DND-41 (cell line): Measurements from ENCODE around the gene MED8.

ENCODE experiments used
- ATAC-seq: fragments of 200-7000 bp; cut with Tn5 transposase; 3 replicates; pipeline ENCODE4 v1.9.1; 2021; ENCODE audit warnings: low read depth; ENCODE audit not compliant: insufficient read depth
- DNase-seq: peaks from one replicate; pipeline ENCODE4 v3.0.0-alpha.2; 2020
- H2AFZ ChIP-seq: 2 replicates; pipeline ENCODE4 v1.6.0; 2012; ENCODE audit warnings: low read depth, low read length
- H3K27ac ChIP-seq: 2 replicates; pipeline ENCODE4 v1.5.1; 2012; ENCODE audit warnings: low read length, inconsistent platforms
- H3K27me3 ChIP-seq: fragments of 200-600 bp; sonication (generic); 2 replicates; pipeline ENCODE4 v1.6.0; 2012; ENCODE audit warnings: low read length, mild to moderate bottlenecking, inconsistent platforms; ENCODE audit not compliant: insufficient read depth, poor library complexity
- H3K36me3 ChIP-seq: 2 replicates; pipeline ENCODE4 v1.5.1; 2012; ENCODE audit warnings: low read length, inconsistent platforms; ENCODE audit not compliant: insufficient read depth
- H3K4me1 ChIP-seq: 2 replicates; pipeline ENCODE4 v1.5.1; 2012; ENCODE audit warnings: mild to moderate bottlenecking, low read length; ENCODE audit not compliant: insufficient read depth
- H3K4me2 ChIP-seq: 2 replicates; pipeline ENCODE4 v1.6.0; 2012; ENCODE audit warnings: mild to moderate bottlenecking, moderate library complexity, low read length, inconsistent platforms; ENCODE audit not compliant: insufficient read depth
- H3K4me3 ChIP-seq, 2 experiments: fragments of 200-600 bp in 1 of 2; shearing (Covaris generic) in 1 of 2; 2 replicates each; pipeline ENCODE4 v1.5.1; 2012 to 2016; ENCODE audit warnings: inconsistent platforms in 2 of 2, low read length in 2 of 2, mild to moderate bottlenecking in 2 of 2, low read depth in 1 of 2, moderate library complexity in 1 of 2
- H3K79me2 ChIP-seq: 2 replicates; pipeline ENCODE4 v1.6.0; 2012; ENCODE audit warnings: low read length, inconsistent platforms; ENCODE audit not compliant: insufficient read depth
- H3K9ac ChIP-seq: 2 replicates; pipeline ENCODE4 v1.6.0; 2012; ENCODE audit warnings: low read depth, mild to moderate bottlenecking, inconsistent platforms, low read length, moderate library complexity
- H3K9me3 ChIP-seq: 2 replicates; pipeline ENCODE4 v1.5.1; 2012; ENCODE audit warnings: low read length, moderate library complexity, mild to moderate bottlenecking, inconsistent platforms; ENCODE audit not compliant: insufficient read depth, severe bottlenecking
- H4K20me1 ChIP-seq: 2 replicates; pipeline ENCODE4 v1.6.0; 2012; ENCODE audit warnings: low read length; ENCODE audit not compliant: insufficient read depth
- EZH2 ChIP-seq: IDR thresholded peaks from 3 replicates; pipeline ENCODE4 v1.6.1; 2012; ENCODE audit warnings: borderline replicate concordance, low read depth, mild to moderate bottlenecking, moderate library complexity, low read length, inconsistent platforms; ENCODE audit not compliant: severe bottlenecking
- TF ChIP-seq, protein P1 (sequence below): IDR thresholded peaks from 2 replicates; pipeline ENCODE4 v1.5.1; 2012; ENCODE audit warnings: borderline replicate concordance, low read length, moderate library complexity, mild to moderate bottlenecking; ENCODE audit not compliant: poor library complexity, severe bottlenecking; ENCODE audit errors: extremely low read depth

MED8 gene

GRCh38 chr1:43363283-43363934, 26.2 kb downstream of the MED8 start:
- no peak overlapping the region for H3K4me2 ChIP-seq

GRCh38 chr1:43360616-43361015, 29.0 kb downstream of the MED8 start:
- no peaks in the 10 kb centered on the region for H3K9me3 ChIP-seq
- peak overlapping the region; percentile 86; the same call in 1 of the 2 replicates for H3K9ac ChIP-seq
- H4K20me1 ChIP-seq = peaks cover 20% of the 10 kb centered on the region
- peaks cover 40% of the 10 kb centered on the region for H3K4me1 ChIP-seq
- peaks cover 44% of the 10 kb centered on the region for H3K79me2 ChIP-seq
- peak overlapping the region; percentile 97; the same call in 1 of the 2 replicates for H3K27ac ChIP-seq
- ATAC-seq (no peak), DNase-seq (no peak)
- H3K4me2 ChIP-seq = peak overlapping the region; percentile 89
- no peak overlapping the region for H2AFZ ChIP-seq
- no peak for TF ChIP-seq EZH2
- TF ChIP-seq, protein P1, sequence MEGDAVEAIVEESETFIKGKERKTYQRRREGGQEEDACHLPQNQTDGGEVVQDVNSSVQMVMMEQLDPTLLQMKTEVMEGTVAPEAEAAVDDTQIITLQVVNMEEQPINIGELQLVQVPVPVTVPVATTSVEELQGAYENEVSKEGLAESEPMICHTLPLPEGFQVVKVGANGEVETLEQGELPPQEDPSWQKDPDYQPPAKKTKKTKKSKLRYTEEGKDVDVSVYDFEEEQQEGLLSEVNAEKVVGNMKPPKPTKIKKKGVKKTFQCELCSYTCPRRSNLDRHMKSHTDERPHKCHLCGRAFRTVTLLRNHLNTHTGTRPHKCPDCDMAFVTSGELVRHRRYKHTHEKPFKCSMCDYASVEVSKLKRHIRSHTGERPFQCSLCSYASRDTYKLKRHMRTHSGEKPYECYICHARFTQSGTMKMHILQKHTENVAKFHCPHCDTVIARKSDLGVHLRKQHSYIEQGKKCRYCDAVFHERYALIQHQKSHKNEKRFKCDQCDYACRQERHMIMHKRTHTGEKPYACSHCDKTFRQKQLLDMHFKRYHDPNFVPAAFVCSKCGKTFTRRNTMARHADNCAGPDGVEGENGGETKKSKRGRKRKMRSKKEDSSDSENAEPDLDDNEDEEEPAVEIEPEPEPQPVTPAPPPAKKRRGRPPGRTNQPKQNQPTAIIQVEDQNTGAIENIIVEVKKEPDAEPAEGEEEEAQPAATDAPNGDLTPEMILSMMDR = no peak
- H3K4me3 ChIP-seq = peak overlapping the region in 1 of 2 experiments; percentile 85; a peak in 3 of 4 replicates
- H3K27me3 ChIP-seq = no peaks in the 10 kb centered on the region
- H3K36me3 ChIP-seq = peaks cover 67% of the 10 kb centered on the region

More at GRCh38 chr1:43363283-43363934, 26.2 kb downstream of the MED8 start:
- Histone ChIP-seq H3K36me3 (peaks cover 73% of the 10 kb centered on the region), H3K4me3 (no peak overlapping the region), H3K9me3 (no peaks in the 10 kb centered on the region), H3K4me1 (peaks cover 50% of the 10 kb centered on the region), H3K27me3 (no peaks in the 10 kb centered on the region), H3K27ac (no peak overlapping the region; the same call in 1 of the 2 replicates), H4K20me1 (peaks cover 24% of the 10 kb centered on the region), H3K79me2 (peaks cover 64% of the 10 kb centered on the region), H3K9ac (no peak overlapping the region), H2AFZ (no peak overlapping the region)
- no peak for ATAC-seq
- DNase-seq = no peak
- TF ChIP-seq, protein P1 = no peak
- TF ChIP-seq EZH2 = no peak

DNA sequence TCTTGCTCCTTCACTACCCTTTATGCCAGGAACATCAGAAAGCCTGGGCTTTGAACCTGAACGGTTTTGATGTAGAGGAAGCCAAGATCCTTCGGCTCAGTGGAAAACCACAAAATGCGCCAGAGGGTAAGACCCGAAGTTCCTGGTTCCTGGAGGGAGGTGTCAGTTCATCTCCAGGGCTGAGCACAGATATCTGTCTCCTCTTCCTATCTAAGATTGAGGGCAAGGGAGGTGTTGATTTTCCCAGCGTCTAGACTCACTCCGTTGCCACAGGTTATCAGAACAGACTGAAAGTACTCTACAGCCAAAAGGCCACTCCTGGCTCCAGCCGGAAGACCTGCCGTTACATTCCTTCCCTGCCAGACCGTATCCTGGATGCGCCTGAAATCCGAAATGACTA, 29.9 kb downstream of the MED8 start:
- Histone ChIP-seq H3K9me3 (no peaks in the 10 kb centered on the region), H3K27ac (peak overlapping the region; percentile 97), H3K36me3 (peaks cover 58% of the 10 kb centered on the region), H3K4me2 (peak overlapping the region; percentile 89), H3K9ac (peak overlapping the region; percentile 86), H3K27me3 (no peaks in the 10 kb centered on the region), H2AFZ (no peak overlapping the region), H3K4me3 (peak overlapping the region; percentile 68 to 85), H4K20me1 (peaks cover 20% of the 10 kb centered on the region), H3K4me1 (peaks cover 36% of the 10 kb centered on the region), H3K79me2 (peaks cover 41% of the 10 kb centered on the region)
- ATAC-seq (no peak), DNase-seq (no peak)
- TF ChIP-seq EZH2 = no peak
- TF ChIP-seq, protein P1 = no peak
